NCI-H748 (cell line): ENCODE results near the gene CELF2.

Source experiments
- DNase-seq: peaks from one replicate; lab custom pipeline; 2025; ENCODE audit not compliant: unreplicated experiment; lab: John Stamatoyannopoulos, UW

The CELF2 gene

GRCh38 chr10:11192304-11193000 lies 174.8 kb downstream of the CELF2 start:
- DNase-seq, result no peak

GRCh38 chr10:11193001-11193551 lies 175.4 kb downstream of the CELF2 start:
- DNase-seq, result no peak

GRCh38 chr10:11194859-11195586 lies 177.4 kb downstream of the CELF2 start:
- DNase-seq, result no peak

GRCh38 chr10:11195623-11196022 lies 178.0 kb downstream of the CELF2 start:
- DNase-seq, result no peak

- peak; percentile 21 for DNase-seq
These were observed 179.6 kb downstream of the CELF2 start for GRCh38 chr10:11197266-11197712.

GRCh38 chr10:11197878-11198277 lies 180.2 kb downstream of the CELF2 start:
- DNase-seq, result peak; percentile 43

- no peak for DNase-seq
These were observed 184.2 kb downstream of the CELF2 start for GRCh38 chr10:11201911-11202310.

- DNase-seq, result no peak
These were observed 186.8 kb downstream of the CELF2 start for GRCh38 chr10:11204351-11204942.

GRCh38 chr10:11205030-11205772 lies 187.5 kb downstream of the CELF2 start:
- DNase-seq, result no peak

GRCh38 chr10:11206676-11207559 lies 189.2 kb downstream of the CELF2 start:
- no peak for DNase-seq

GRCh38 chr10:11207560-11207844 lies 189.8 kb downstream of the CELF2 start:
- no peak for DNase-seq

- DNase-seq, result no peak
These were observed 190.6 kb downstream of the CELF2 start for GRCh38 chr10:11208243-11208642.

GRCh38 chr10:11208908-11209829 lies 191.5 kb downstream of the CELF2 start:
- DNase-seq, result no peak

- no peak for DNase-seq
These were observed 192.1 kb downstream of the CELF2 start for GRCh38 chr10:11209830-11210181.

GRCh38 chr10:11210211-11210922 lies 192.7 kb downstream of the CELF2 start:
- no peak for DNase-seq

- no peak for DNase-seq
These were observed 194.8 kb downstream of the CELF2 start for GRCh38 chr10:11212288-11213085.

- DNase-seq, result no peak
These were observed 195.5 kb downstream of the CELF2 start for GRCh38 chr10:11213137-11213536.

- no peak for DNase-seq
These were observed 196.7 kb downstream of the CELF2 start for GRCh38 chr10:11214407-11214806.
